ENCODE measurements around the gene CD48.

CD48 gene

GRCh38 chr1:160711602-160712311 lies at the start of gene CD48:
TSS of gene CD48 (minus strand) at chr1:160711822. CDS start at chr1:160711763, 59 bp downstream.
- DNase-seq = no peak

- no peak for DNase-seq
Observed at GRCh38 chr1:160761046-160761445, 49.4 kb upstream of the CD48 start.

- DNase-seq = no peak
Observed at GRCh38 chr1:160759740-160760139, 48.1 kb upstream of the CD48 start.

GRCh38 chr1:160758521-160758920 lies 46.9 kb upstream of the CD48 start:
- no peak for DNase-seq

- DNase-seq = no peak
Observed at GRCh38 chr1:160756849-160757201, 45.2 kb upstream of the CD48 start.

- no peak for DNase-seq
Observed at GRCh38 chr1:160755911-160756848, 44.6 kb upstream of the CD48 start.

- DNase-seq = no peak
Observed at GRCh38 chr1:160755461-160755860, 43.8 kb upstream of the CD48 start.

GRCh38 chr1:160753594-160753993 lies 42.0 kb upstream of the CD48 start:
- DNase-seq = no peak

GRCh38 chr1:160752924-160753323 lies 41.3 kb upstream of the CD48 start:
- DNase-seq = no peak

- DNase-seq = no peak
Observed at GRCh38 chr1:160752406-160752805, 40.8 kb upstream of the CD48 start.

GRCh38 chr1:160750608-160751007 lies 39.0 kb upstream of the CD48 start:
- DNase-seq = no peak

GRCh38 chr1:160748878-160749269 lies 37.3 kb upstream of the CD48 start:
- no peak for DNase-seq

GRCh38 chr1:160748181-160748877 lies 36.7 kb upstream of the CD48 start:
- DNase-seq = no peak

- DNase-seq = no peak
Observed at GRCh38 chr1:160747717-160748116, 36.1 kb upstream of the CD48 start.

- DNase-seq = no peak
Observed at GRCh38 chr1:160746836-160747500, 35.3 kb upstream of the CD48 start.

GRCh38 chr1:160745551-160745950 lies 33.9 kb upstream of the CD48 start:
- DNase-seq = no peak

- no peak for DNase-seq
Observed at GRCh38 chr1:160744852-160745520, 33.4 kb upstream of the CD48 start.

- DNase-seq = no peak
Observed at GRCh38 chr1:160744199-160744851, 32.7 kb upstream of the CD48 start.

- no peak for DNase-seq
Observed at GRCh38 chr1:160743266-160743665, 31.6 kb upstream of the CD48 start.

- DNase-seq = no peak
Observed at GRCh38 chr1:160742428-160743127, 31.0 kb upstream of the CD48 start.

Measured in NCI-H1694 treated with DMSO at 0.1 percent for 48 hours (cell line).